H1 (cell line): ENCODE measurements around the gene DPP8. TPM values are rescaled to one million over a fixed set of nuclear protein-coding genes. Genes with fewer than 3 reads are reported as not detected.

Experiments
- CTCF ChIA-PET: fragments of 300-600 bp; sonication (Branson Sonifier 250); formaldehyde crosslinking; loops from one replicate; lab custom pipeline; 2021; ENCODE audit not compliant: partially characterized antibody; lab: Charles Lee
- POLR2A ChIA-PET: fragments of 300-600 bp; sonication (Branson Sonifier 250); formaldehyde crosslinking; loops from one replicate; lab custom pipeline; 2021; ENCODE audit warnings: inconsistent platforms; ENCODE audit not compliant: partially characterized antibody; lab: Charles Lee
- DNase-seq, 2 experiments: peaks; one replicate each; pipeline versions ENCODE4 v3.0.0 to v3.0.0-alpha.2; 2010 to 2022; ENCODE audit warnings: low spot score in 2 of 2, low read depth in 1 of 2, mixed read lengths in 1 of 2
- FAIRE-seq: peaks from 2 replicates; lab custom pipeline; 2011; peaks lifted over from hg19 to GRCh38; lab: Jason Lieb, UNC
- H2AFZ ChIP-seq: 2 replicates; pipeline ENCODE4 v1.8.1; 2012; ENCODE audit warnings: low read length, inconsistent platforms
- H2AK5ac ChIP-seq: 2 replicates; pipeline ENCODE4 v1.6.1; 2013; ENCODE audit warnings: low read depth, low read length
- H2BK120ac ChIP-seq: replicated peaks from 2 replicates; pipeline ENCODE3; 2013; ENCODE audit warnings: low read depth, low read length, inconsistent platforms
- H2BK12ac ChIP-seq: 2 replicates; pipeline ENCODE4 v1.6.1; 2013; ENCODE audit warnings: low read depth, low read length
- H2BK15ac ChIP-seq: 2 replicates; pipeline ENCODE4 v1.6.1; 2013; ENCODE audit warnings: low read length
- H2BK20ac ChIP-seq: 2 replicates; pipeline ENCODE4 v1.6.1; 2013; ENCODE audit warnings: low read length
- H2BK5ac ChIP-seq: 2 replicates; pipeline ENCODE4 v1.6.1; 2013; ENCODE audit warnings: low read depth, low read length
- H3K14ac ChIP-seq: 2 replicates; pipeline ENCODE4 v1.6.1; 2013; ENCODE audit warnings: inconsistent platforms; ENCODE audit not compliant: insufficient read length
- H3K18ac ChIP-seq: 2 replicates; pipeline ENCODE4 v1.6.1; 2013; ENCODE audit warnings: low read length; ENCODE audit errors: extremely low read depth
- H3K23ac ChIP-seq: 2 replicates; pipeline ENCODE4 v1.6.1; 2013; ENCODE audit warnings: inconsistent platforms; ENCODE audit not compliant: insufficient read length
- H3K23me2 ChIP-seq: 2 replicates; pipeline ENCODE4 v1.6.1; 2013; ENCODE audit warnings: low read depth, low read length
- H3K27ac ChIP-seq: 2 replicates; pipeline ENCODE4 v1.6.1; 2011; ENCODE audit warnings: low read depth, low read length, inconsistent platforms
- H3K27me3 ChIP-seq, 4 experiments: replicated peaks in 1 of 4; 1 replicate in 1 of 4; 2 replicates in 3 of 4; pipeline versions ENCODE4 v1.6.1 to v1.8.1; 2011 to 2013; ENCODE audit warnings: low read length in 3 of 4, mild to moderate bottlenecking in 3 of 4, inconsistent platforms in 2 of 4, mixed read lengths in 2 of 4, moderate library complexity in 1 of 4; ENCODE audit not compliant: control insufficient read depth in 3 of 4, insufficient read depth in 3 of 4; ENCODE audit errors: extremely low read depth in 1 of 4
- H3K36me3 ChIP-seq, 4 experiments: 2 replicates each; pipeline versions ENCODE4 v1.6.1 to v1.8.1; 2011 to 2013; ENCODE audit warnings: mild to moderate bottlenecking in 4 of 4, low read length in 3 of 4, moderate library complexity in 2 of 4, control low read depth in 1 of 4, inconsistent platforms in 1 of 4; ENCODE audit not compliant: insufficient read depth in 4 of 4, control insufficient read depth in 2 of 4
- H3K4ac ChIP-seq: replicated peaks from 2 replicates; pipeline ENCODE3; 2013; ENCODE audit warnings: low read length, low read depth, mixed read lengths, inconsistent platforms; ENCODE audit not compliant: insufficient read length
- H3K4me1 ChIP-seq, 4 experiments: replicated peaks in 1 of 4; 1 replicate in 1 of 4; 2 replicates in 3 of 4; pipeline versions ENCODE4 v1.6.1 to v1.8.1; 2011 to 2013; ENCODE audit warnings: low read length in 3 of 4, inconsistent platforms in 2 of 4, mixed read lengths in 1 of 4; ENCODE audit not compliant: insufficient read depth in 4 of 4, control insufficient read depth in 3 of 4
- H3K4me2 ChIP-seq, 2 experiments: 2 replicates each; pipeline versions ENCODE4 v1.6.1 to v1.8.1; 2011 to 2013; ENCODE audit warnings: low read depth in 2 of 2, low read length in 2 of 2, control low read depth in 1 of 2, inconsistent platforms in 1 of 2, mild to moderate bottlenecking in 1 of 2; ENCODE audit not compliant: insufficient read depth in 1 of 2
- H3K4me3 ChIP-seq, 4 experiments: fragments of 200-600, 300-600 bp in 1 of 4; sonication (generic), shearing (Covaris generic), sonication (Bioruptor Twin) in 1 of 4; 2 replicates each; pipeline versions ENCODE4 v1.5.1 to v1.8.1; 2011 to 2016; ENCODE audit warnings: low read length in 4 of 4, low read depth in 3 of 4, control low read depth in 2 of 4, inconsistent platforms in 2 of 4, mild to moderate bottlenecking in 2 of 4, mixed read lengths in 1 of 4, moderate library complexity in 1 of 4; ENCODE audit not compliant: insufficient read depth in 2 of 4; ENCODE audit errors: extremely low read depth in 1 of 4
- H3K56ac ChIP-seq: replicated peaks from 2 replicates; pipeline ENCODE3; 2013; ENCODE audit warnings: low read depth, mild to moderate bottlenecking, mixed read lengths, low read length, inconsistent platforms; ENCODE audit not compliant: insufficient read length
- H3K79me1 ChIP-seq: 2 replicates; pipeline ENCODE4 v1.6.1; 2013; ENCODE audit warnings: low read depth, low read length, control low read depth
- H3K79me2 ChIP-seq, 2 experiments: 2 replicates each; pipeline versions ENCODE4 v1.6.1 to v1.8.1; 2012 to 2013; ENCODE audit warnings: low read length in 2 of 2, mild to moderate bottlenecking in 2 of 2, inconsistent platforms in 1 of 2; ENCODE audit not compliant: insufficient read depth in 2 of 2, control insufficient read depth in 1 of 2
- H3K9ac ChIP-seq, 4 experiments: replicated peaks in 1 of 4; 1 replicate in 1 of 4; 2 replicates in 3 of 4; pipeline versions ENCODE4 v1.6.1 to v1.8.1; 2011 to 2013; ENCODE audit warnings: low read depth in 3 of 4, low read length in 3 of 4, control low read depth in 2 of 4, mild to moderate bottlenecking in 2 of 4, moderate library complexity in 2 of 4, inconsistent platforms in 1 of 4; ENCODE audit errors: extremely low read depth in 1 of 4
- H3K9me3 ChIP-seq, 2 experiments: 2 replicates each; pipeline versions ENCODE4 v1.6.1 to v1.8.1; 2012 to 2013; ENCODE audit warnings: mild to moderate bottlenecking in 2 of 2, moderate library complexity in 2 of 2, control low read depth in 1 of 2, inconsistent platforms in 1 of 2, low read depth in 1 of 2, low read length in 1 of 2, mixed read lengths in 1 of 2; ENCODE audit not compliant: insufficient read depth in 2 of 2
- H4K20me1 ChIP-seq, 2 experiments: replicated peaks in 1 of 2; 2 replicates each; pipeline versions ENCODE3 to v1.8.1; 2011 to 2013; ENCODE audit warnings: inconsistent platforms in 2 of 2, low read length in 2 of 2, mild to moderate bottlenecking in 1 of 2; ENCODE audit not compliant: insufficient read depth in 2 of 2, control insufficient read depth in 1 of 2
- H4K5ac ChIP-seq: 2 replicates; pipeline ENCODE4 v1.6.1; 2013; ENCODE audit warnings: low read length, low read depth, mixed read lengths, inconsistent platforms; ENCODE audit not compliant: insufficient read length
- H4K8ac ChIP-seq: 2 replicates; pipeline ENCODE4 v1.8.0; 2013; ENCODE audit warnings: mild to moderate bottlenecking, moderate library complexity, low read length, inconsistent platforms; ENCODE audit not compliant: insufficient read depth; ENCODE audit errors: extremely low read depth
- H4K91ac ChIP-seq: replicated peaks from 2 replicates; pipeline ENCODE3; 2013; ENCODE audit warnings: low read length, mixed read lengths, inconsistent platforms; ENCODE audit not compliant: insufficient read length
- BCL11A ChIP-seq, 2 experiments: IDR thresholded peaks; one replicate each; pipeline ENCODE4 v1.6.1; 2011; ENCODE audit warnings: low read depth in 2 of 2, low read length in 2 of 2, mild to moderate bottlenecking in 2 of 2
- EGR1 ChIP-seq: IDR thresholded peaks from 2 replicates; pipeline ENCODE4 v1.6.1; 2011; ENCODE audit warnings: low read depth, low read length, borderline replicate concordance
- FOSL1 ChIP-seq: IDR thresholded peaks from 2 replicates; pipeline ENCODE4 v1.6.1; 2011; ENCODE audit warnings: mild to moderate bottlenecking, low read depth, low read length, moderate library complexity; ENCODE audit not compliant: insufficient read depth
- GTF2F1 ChIP-seq: IDR thresholded peaks from 2 replicates; pipeline ENCODE4 v1.6.1; 2012; ENCODE audit warnings: low read depth, low read length, improper control_type of control experiment, borderline replicate concordance
- POU5F1 ChIP-seq: IDR thresholded peaks from 2 replicates; pipeline ENCODE4 v1.6.1; 2011; ENCODE audit warnings: low read depth, mild to moderate bottlenecking, low read length, moderate library complexity
- RAD21 ChIP-seq, 2 experiments: IDR thresholded peaks in 1 of 2; conservative IDR thresholded peaks in 1 of 2; 2 replicates each; pipeline ENCODE4 v1.6.1; 2011; ENCODE audit warnings: low read depth in 2 of 2, low read length in 2 of 2, improper control_type of control experiment in 1 of 2, inconsistent platforms in 1 of 2, mild to moderate bottlenecking in 1 of 2, moderate library complexity in 1 of 2
- RFX5 ChIP-seq: IDR thresholded peaks from 2 replicates; pipeline ENCODE4 v1.6.1; 2011; ENCODE audit warnings: low read depth, low read length, improper control_type of control experiment, borderline replicate concordance
- SP1 ChIP-seq: IDR thresholded peaks from 2 replicates; pipeline ENCODE4 v1.6.1; 2011; ENCODE audit warnings: low read depth, low read length
- SP2 ChIP-seq: IDR thresholded peaks from 2 replicates; pipeline ENCODE4 v1.6.1; 2012; ENCODE audit warnings: mild to moderate bottlenecking, low read length, inconsistent platforms
- TAF7 ChIP-seq: optimal IDR thresholded peaks from 2 replicates; pipeline ENCODE3; 2011; ENCODE audit warnings: low read depth, mild to moderate bottlenecking, inconsistent platforms, low read length, moderate library complexity, borderline replicate concordance
- TEAD4 ChIP-seq: IDR thresholded peaks from 2 replicates; pipeline ENCODE4 v1.6.1; 2012; ENCODE audit warnings: low read depth, low read length, inconsistent platforms, mixed read lengths
- WGBS, 2 experiments: shearing (Covaris generic) in 1 of 2; methylation state at CpG; one replicate each; pipeline versions ENCODE4 v1.1.6 to v1.1.7; 2013 to 2015; ENCODE audit warnings: low lambda C conversion rate in 2 of 2, mixed read lengths in 2 of 2, inconsistent platforms in 1 of 2, low coverage in 1 of 2, missing lambda C conversion rate in 1 of 2; ENCODE audit not compliant: insufficient replicate concordance in 2 of 2, insufficient coverage in 1 of 2, insufficient read length in 1 of 2; ENCODE audit errors: extremely low coverage in 1 of 2, missing lambda C conversion rate in 1 of 2; 5-methylcytosine and 5-hydroxymethylcytosine counted together
- polyA plus RNA-seq, 7 experiments: library from polyadenylated mRNA; depleted of rRNA in 3 of 7; stranded (reverse) in 5 of 7; unstranded in 2 of 7; fragments of >200 nt in 5 of 7; fragments of 200-250 nt in 2 of 7; gene quantifications; 1 replicate in 5 of 7; 2 replicates in 1 of 7; 4 replicates in 1 of 7; pipeline versions ENCODE4 v1.2.1 to v1.2.3, GENCODE V29; 2011 to 2013; ENCODE audit warnings: missing spikeins in 2 of 7, mixed read lengths in 2 of 7
- total RNA-seq: library from RNA; stranded (reverse); fragmentation: NEBNext Ultra II Directional; extraction: Animal tissue kit (Norgen Biotek cat#: 25700); gene quantifications from 2 replicates; pipeline ENCODE4 v1.2.1, GENCODE V29; 2021
- TF ChIP-seq, protein P1 (sequence below): IDR thresholded peaks from 2 replicates; pipeline ENCODE4 v1.6.1; 2011; ENCODE audit warnings: low read depth, mild to moderate bottlenecking, low read length; ENCODE audit not compliant: insufficient read depth
- TF ChIP-seq, protein P2 (sequence below): IDR thresholded peaks from 2 replicates; pipeline ENCODE4 v1.6.1; 2012; ENCODE audit warnings: inconsistent platforms

DPP8 gene
- total and polyA plus RNA-seq, 2 of the 8 experiments (the other 6 are each of a cell fraction or from before 2014, with no cell fraction given), result 9.9 to 26.0 TPM

DNA sequence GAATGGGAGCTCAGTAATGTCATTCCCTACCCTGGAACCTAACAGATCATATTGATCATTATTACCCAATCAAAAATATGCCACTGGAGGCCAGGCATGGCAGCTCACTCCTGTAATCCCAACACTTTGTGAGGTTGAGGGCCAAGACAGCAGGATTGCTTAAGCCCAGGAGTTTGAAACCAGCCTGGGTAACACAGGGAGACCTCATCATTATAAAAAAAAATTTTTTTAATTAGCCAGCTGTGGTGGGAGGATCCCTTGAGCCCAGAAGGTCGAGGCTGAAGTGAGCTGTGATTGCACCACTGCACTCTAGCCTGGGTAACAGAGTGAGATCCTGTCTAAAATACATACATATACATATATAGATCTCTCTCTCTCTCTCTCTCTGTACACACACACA, 104.9 kb downstream of the DPP8 start:
- DNase-seq (no peak), FAIRE-seq (no peak)
- no peak overlapping the region for H3K4me2 ChIP-seq
- H3K14ac ChIP-seq, result no peak overlapping the region
- H2AK5ac ChIP-seq, result no peak overlapping the region
- H3K4ac ChIP-seq, result no peak overlapping the region
- peaks cover 34 to 49% (median 40%) of the 10 kb centered on the region in 4 experiments for H3K4me1 ChIP-seq
- H2BK15ac ChIP-seq, result no peak overlapping the region
- H3K36me3 ChIP-seq, result no peaks in the 10 kb centered on the region
- H2AFZ ChIP-seq, result no peak overlapping the region
- H3K23ac ChIP-seq, result no peak overlapping the region
- H4K20me1 ChIP-seq, result no peaks in the 10 kb centered on the region
- H3K4me3 ChIP-seq, result no peak overlapping the region
- H4K5ac ChIP-seq, result no peak overlapping the region
- 0 out of 2 replicates have a peak, but pooled peaks cover 2% of the 10 kb centered on the region for H3K23me2 ChIP-seq
- H2BK5ac ChIP-seq, result no peak overlapping the region
- peaks cover 0 to 14% of the 10 kb centered on the region in 2 experiments; a peak in 2 of 4 replicates for H3K79me2 ChIP-seq
- H2BK12ac ChIP-seq, result no peak overlapping the region
- H3K79me1 ChIP-seq, result peaks cover 3% of the 10 kb centered on the region; the same call in 1 of the 2 replicates
- H2BK120ac ChIP-seq, result no peak overlapping the region
- no peak overlapping the region for H3K27ac ChIP-seq
- CTCF ChIA-PET, result interaction anchor here (1.0 to 14.6 kb wide), 5 partner anchors 9 to 51 kb away, joined by 3 to 180 read pairs (median 4); no protein-coding TSS in a partner anchor
- H3K56ac ChIP-seq, result no peak overlapping the region
- no peak overlapping the region for H4K8ac ChIP-seq
- no peaks in the 10 kb centered on the region for H3K27me3 ChIP-seq
- H2BK20ac ChIP-seq, result no peak overlapping the region
- H4K91ac ChIP-seq, result no peak overlapping the region
- no peaks in the 10 kb centered on the region for H3K9me3 ChIP-seq
- POLR2A ChIA-PET, result interaction anchor here (0.6 to 12.2 kb wide), 6 partner anchors 9 to 586 kb away, joined by 3 to 229 read pairs (median 5); partner anchors contain the start of gene IGDCC4
- H3K18ac ChIP-seq, result no peak overlapping the region
- H3K9ac ChIP-seq, result no peak overlapping the region
- WGBS, 2 experiments, result 82% methylated on average over 1 of the region's 1 CpG; no CpG with 5 or more reads in 1 of the 2 experiments
- no peak for TF ChIP-seq SP2
- TF ChIP-seq RAD21 (IDR thresholded peaks at IDR 0.05 in 1 of 2, conservative IDR thresholded peaks at IDR 0.05 in 1 of 2; ENCODE audit: low read depth in 2 of 2, low read length in 2 of 2), result no peak
- TF ChIP-seq BCL11A (IDR thresholded peaks at IDR 0.05; ENCODE audit: low read depth in 2 of 2, low read length in 2 of 2), result no peak
- TF ChIP-seq, protein P1, sequence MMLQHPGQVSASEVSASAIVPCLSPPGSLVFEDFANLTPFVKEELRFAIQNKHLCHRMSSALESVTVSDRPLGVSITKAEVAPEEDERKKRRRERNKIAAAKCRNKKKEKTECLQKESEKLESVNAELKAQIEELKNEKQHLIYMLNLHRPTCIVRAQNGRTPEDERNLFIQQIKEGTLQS, result no peak
- TF ChIP-seq, protein P2, sequence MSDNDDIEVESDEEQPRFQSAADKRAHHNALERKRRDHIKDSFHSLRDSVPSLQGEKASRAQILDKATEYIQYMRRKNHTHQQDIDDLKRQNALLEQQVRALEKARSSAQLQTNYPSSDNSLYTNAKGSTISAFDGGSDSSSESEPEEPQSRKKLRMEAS, result no peak
- TF ChIP-seq TEAD4, result no peak
- TF ChIP-seq POU5F1, result no peak
- TF ChIP-seq SP1, result no peak
- TF ChIP-seq EGR1, result no peak
- no peak for TF ChIP-seq GTF2F1
- TF ChIP-seq TAF7, result no peak
- no peak for TF ChIP-seq FOSL1
- TF ChIP-seq RFX5, result no peak
